ENCODE measurements around the gene SETD4.
"Not testable (repeated sequence)": the region's sequence is repeated elsewhere in the genome, so short reads cannot be mapped to it uniquely, and the experiment has no call there.

Gene SETD4

GRCh38 chr21:36060159-36060921 is at the start of gene SETD4:
Gene SETD4 (minus strand): TSS chr21:36060526. CDS start chr21:36058888, 1,638 bp downstream.
- in situ Hi-C loops (cut with MboI; ENCODE audit: low sequenced_read_pairs) = no loop called here

GRCh38 chr21:36109868-36110267 is 49.5 kb upstream of the SETD4 start:
- in situ Hi-C loops (cut with MboI; ENCODE audit: low sequenced_read_pairs) = no loop called here

- in situ Hi-C loops (cut with MboI; ENCODE audit: low sequenced_read_pairs) = no loop called here
These were observed 45.1 kb upstream of the SETD4 start for GRCh38 chr21:36105327-36105842.

GRCh38 chr21:36104317-36105300 is 44.3 kb upstream of the SETD4 start:
- in situ Hi-C loops (cut with MboI; ENCODE audit: low sequenced_read_pairs) = no loop called here

- in situ Hi-C loops (cut with MboI; ENCODE audit: low sequenced_read_pairs) = no loop called here
These were observed 43.1 kb upstream of the SETD4 start for GRCh38 chr21:36103434-36103833.

GRCh38 chr21:36100971-36101641 is 40.8 kb upstream of the SETD4 start:
- in situ Hi-C loops (cut with MboI; ENCODE audit: low sequenced_read_pairs) = no loop called here

GRCh38 chr21:36099695-36100211 is 39.4 kb upstream of the SETD4 start:
- in situ Hi-C loops (cut with MboI; ENCODE audit: low sequenced_read_pairs) = not testable (repeated sequence)

GRCh38 chr21:36099000-36099399 is 38.7 kb upstream of the SETD4 start:
- in situ Hi-C loops (cut with MboI; ENCODE audit: low sequenced_read_pairs) = no loop called here

- in situ Hi-C loops (cut with MboI; ENCODE audit: low sequenced_read_pairs) = no loop called here
These were observed 37.8 kb upstream of the SETD4 start for GRCh38 chr21:36098182-36098532.

GRCh38 chr21:36097427-36098181 is 37.3 kb upstream of the SETD4 start:
- in situ Hi-C loops (cut with MboI; ENCODE audit: low sequenced_read_pairs) = no loop called here

- in situ Hi-C loops (cut with MboI; ENCODE audit: low sequenced_read_pairs) = no loop called here
These were observed 36.3 kb upstream of the SETD4 start for GRCh38 chr21:36096398-36097290.

- in situ Hi-C loops (cut with MboI; ENCODE audit: low sequenced_read_pairs) = no loop called here
These were observed 33.2 kb upstream of the SETD4 start for GRCh38 chr21:36093512-36093911.

GRCh38 chr21:36092681-36093080 is 32.4 kb upstream of the SETD4 start:
- in situ Hi-C loops (cut with MboI; ENCODE audit: low sequenced_read_pairs) = no loop called here

GRCh38 chr21:36089946-36090345 is 29.6 kb upstream of the SETD4 start:
- in situ Hi-C loops (cut with MboI; ENCODE audit: low sequenced_read_pairs) = no loop called here

- in situ Hi-C loops (cut with MboI; ENCODE audit: low sequenced_read_pairs) = no loop called here
These were observed 27.2 kb upstream of the SETD4 start for GRCh38 chr21:36087362-36088138.

GRCh38 chr21:36082237-36082664 is 21.9 kb upstream of the SETD4 start:
- in situ Hi-C loops (cut with MboI; ENCODE audit: low sequenced_read_pairs) = no loop called here

GRCh38 chr21:36080386-36080785 is 20.1 kb upstream of the SETD4 start:
- in situ Hi-C loops (cut with MboI; ENCODE audit: low sequenced_read_pairs) = no loop called here

- in situ Hi-C loops (cut with MboI; ENCODE audit: low sequenced_read_pairs) = no loop called here
These were observed 19.3 kb upstream of the SETD4 start for GRCh38 chr21:36079671-36080070.

Measured in HL-60/S4 treated with phorbol 12-myristate 13-acetate at 8.2 ng/mL for 4 days and 3 days (cell line).